HEK293T (cell line): ENCODE measurements around the gene CAV3.

ENCODE experiments used
- FOXA1 ChIP-seq: fragments of 450-650 bp; IDR thresholded peaks from 2 replicates; pipeline ENCODE4 v1.6.1; 2016; ENCODE audit warnings: mild to moderate bottlenecking
- FOXK2 ChIP-seq: fragments of 450-650 bp; IDR thresholded peaks from 2 replicates; pipeline ENCODE4 v1.6.1; 2016; ENCODE audit warnings: mild to moderate bottlenecking
- FOXM1 ChIP-seq: fragments of 450-650 bp; IDR thresholded peaks from 2 replicates; pipeline ENCODE4 v1.6.1; 2017; ENCODE audit warnings: mild to moderate bottlenecking, borderline replicate concordance

DNA sequence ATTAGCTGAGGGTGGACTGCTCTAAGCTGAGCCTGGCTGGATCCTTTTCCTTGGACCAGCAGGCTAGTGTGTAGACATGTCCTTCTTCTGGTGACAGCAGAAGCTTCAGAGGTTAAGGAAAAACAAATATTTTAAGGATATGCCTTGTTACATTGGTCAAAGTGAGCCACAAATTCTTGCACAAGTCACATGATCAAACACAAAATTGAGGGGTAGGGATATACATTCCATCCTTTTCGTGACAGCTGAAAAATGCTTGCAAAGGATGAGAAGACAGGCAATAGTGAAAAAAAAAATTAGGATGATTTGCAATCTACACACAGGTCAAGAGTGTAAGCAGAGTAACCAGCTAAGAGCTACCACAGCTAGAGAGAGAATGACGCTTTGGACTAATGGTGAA, 56.9 kb downstream of the CAV3 start:
- TF ChIP-seq FOXM1 (no peak), FOXK2 (no peak), FOXA1 (no peak)
